Measurements from ENCODE around the gene DENND6B. TPM values are rescaled to one million over a fixed set of nuclear protein-coding genes. Genes with fewer than 3 reads are reported as not detected.

The DENND6B gene
- total and polyA plus RNA-seq, 2 experiments from 2014 or later: 0.71 to 1.3 TPM

- Histone ChIP-seq H3K79me2 (replicated peaks; ENCODE audit: insufficient read depth) (no peaks in the 10 kb centered on the region), H3F3A (replicated peaks; ENCODE audit: low read depth) (no peaks in the 10 kb centered on the region), H2AFZ (no peak overlapping the region), H3K36me3 (ENCODE audit: insufficient read depth) (no peaks in the 10 kb centered on the region), H3K4me1 (ENCODE audit: insufficient read depth) (no peaks in the 10 kb centered on the region), H3K27me3 (ENCODE audit: insufficient read depth) (no peaks in the 10 kb centered on the region), H4K20me1 (replicated peaks; ENCODE audit: insufficient read depth) (no peaks in the 10 kb centered on the region), H3K27ac (ENCODE audit: low read depth) (no peak overlapping the region), H3K4me2 (no peak overlapping the region), H3K9me2 (ENCODE audit: insufficient read depth) (no peaks in the 10 kb centered on the region), H3K4me3 (no peak overlapping the region)
- H3K27ac Mint-ChIP-seq: no peak overlapping the region
- H3K27me3 Mint-ChIP-seq (ENCODE audit: insufficient read depth, low read depth, poor library complexity): peaks cover 5% of the 10 kb centered on the region
- peaks cover 32% of the 10 kb centered on the region for H3K36me3 Mint-ChIP-seq (ENCODE audit: low read depth)
- ATAC-seq (no peak), DNase-seq (ENCODE audit: low spot score) (no peak)
- H3K4me1 Mint-ChIP-seq: no peaks in the 10 kb centered on the region
- no peaks in the 10 kb centered on the region for H3K9me3 Mint-ChIP-seq
- no peak for TF ChIP-seq ZNF462 (CRISPR knock-in tag; IDR thresholded peaks at IDR 0.05)
- TF ChIP-seq REST (IDR thresholded peaks at IDR 0.05; ENCODE audit: unreplicated experiment): peak; percentile 13
- no peak overlapping the region for H3K4me3 Mint-ChIP-seq
Measured at GRCh38 chr22:50284479-50284878, 42.3 kb downstream of the DENND6B start.

Data from GM23338 (cell line).